Measurements from ENCODE around the gene PIK3C3.

PIK3C3 gene

GRCh38 chr18:41954827-41955613, at the start of gene PIK3C3 (continued):
- TF ChIP-seq SETDB1 (IDR thresholded peaks at IDR 0.05; ENCODE audit: insufficient read length, low read length), result peak; percentile 37
- no peak for TF ChIP-seq ZNF677 (tag by site-specific recombination; IDR thresholded peaks at IDR 0.05)
- TF ChIP-seq ZSCAN23 (tag by site-specific recombination; IDR thresholded peaks at IDR 0.05), result no peak
- no peak for TF ChIP-seq ZNF175 (tag by site-specific recombination; IDR thresholded peaks at IDR 0.05)
- peak; percentile 99 for TF ChIP-seq ZNF2 (tag by site-specific recombination; IDR thresholded peaks at IDR 0.05)
- no peak for TF ChIP-seq ZBTB20 (tag by site-specific recombination; IDR thresholded peaks at IDR 0.05)
- no peak for TF ChIP-seq ZNF707 (tag by site-specific recombination; IDR thresholded peaks at IDR 0.05)
- no peak for TF ChIP-seq ZNF785 (tag by site-specific recombination; IDR thresholded peaks at IDR 0.05)
- peak; percentile 52; the same call in 1 of the 2 replicates for TF ChIP-seq ZNF501 (tag by site-specific recombination; IDR thresholded peaks at IDR 0.05)
- no peak for TF ChIP-seq ZNF548 (tag by site-specific recombination; IDR thresholded peaks at IDR 0.05)
- TF ChIP-seq, protein P1, sequence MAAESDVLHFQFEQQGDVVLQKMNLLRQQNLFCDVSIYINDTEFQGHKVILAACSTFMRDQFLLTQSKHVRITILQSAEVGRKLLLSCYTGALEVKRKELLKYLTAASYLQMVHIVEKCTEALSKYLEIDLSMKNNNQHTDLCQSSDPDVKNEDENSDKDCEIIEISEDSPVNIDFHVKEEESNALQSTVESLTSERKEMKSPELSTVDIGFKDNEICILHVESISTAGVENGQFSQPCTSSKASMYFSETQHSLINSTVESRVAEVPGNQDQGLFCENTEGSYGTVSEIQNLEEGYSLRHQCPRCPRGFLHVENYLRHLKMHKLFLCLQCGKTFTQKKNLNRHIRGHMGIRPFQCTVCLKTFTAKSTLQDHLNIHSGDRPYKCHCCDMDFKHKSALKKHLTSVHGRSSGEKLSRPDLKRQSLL (tag by site-specific recombination; IDR thresholded peaks at IDR 0.05), result no peak
- peak; percentile 60 for TF ChIP-seq SP3 (tag by site-specific recombination; IDR thresholded peaks at IDR 0.05)
- peak; percentile 72 for TF ChIP-seq EGR2 (tag by site-specific recombination; IDR thresholded peaks at IDR 0.05; ENCODE audit: low read depth)
- TF ChIP-seq ZNF174 (tag by site-specific recombination; IDR thresholded peaks at IDR 0.05), result no peak
- no peak for TF ChIP-seq ZNF341 (tag by site-specific recombination; IDR thresholded peaks at IDR 0.05; ENCODE audit: low read depth)
- no peak for TF ChIP-seq OVOL3 (tag by site-specific recombination; IDR thresholded peaks at IDR 0.05)
- no peak for TF ChIP-seq ZNF10 (tag by site-specific recombination; IDR thresholded peaks at IDR 0.05)
- TF ChIP-seq, protein P2, sequence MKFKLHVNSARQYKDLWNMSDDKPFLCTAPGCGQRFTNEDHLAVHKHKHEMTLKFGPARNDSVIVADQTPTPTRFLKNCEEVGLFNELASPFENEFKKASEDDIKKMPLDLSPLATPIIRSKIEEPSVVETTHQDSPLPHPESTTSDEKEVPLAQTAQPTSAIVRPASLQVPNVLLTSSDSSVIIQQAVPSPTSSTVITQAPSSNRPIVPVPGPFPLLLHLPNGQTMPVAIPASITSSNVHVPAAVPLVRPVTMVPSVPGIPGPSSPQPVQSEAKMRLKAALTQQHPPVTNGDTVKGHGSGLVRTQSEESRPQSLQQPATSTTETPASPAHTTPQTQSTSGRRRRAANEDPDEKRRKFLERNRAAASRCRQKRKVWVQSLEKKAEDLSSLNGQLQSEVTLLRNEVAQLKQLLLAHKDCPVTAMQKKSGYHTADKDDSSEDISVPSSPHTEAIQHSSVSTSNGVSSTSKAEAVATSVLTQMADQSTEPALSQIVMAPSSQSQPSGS (tag by site-specific recombination; IDR thresholded peaks at IDR 0.05; ENCODE audit: low read depth), result no peak
- TF ChIP-seq, protein P3, sequence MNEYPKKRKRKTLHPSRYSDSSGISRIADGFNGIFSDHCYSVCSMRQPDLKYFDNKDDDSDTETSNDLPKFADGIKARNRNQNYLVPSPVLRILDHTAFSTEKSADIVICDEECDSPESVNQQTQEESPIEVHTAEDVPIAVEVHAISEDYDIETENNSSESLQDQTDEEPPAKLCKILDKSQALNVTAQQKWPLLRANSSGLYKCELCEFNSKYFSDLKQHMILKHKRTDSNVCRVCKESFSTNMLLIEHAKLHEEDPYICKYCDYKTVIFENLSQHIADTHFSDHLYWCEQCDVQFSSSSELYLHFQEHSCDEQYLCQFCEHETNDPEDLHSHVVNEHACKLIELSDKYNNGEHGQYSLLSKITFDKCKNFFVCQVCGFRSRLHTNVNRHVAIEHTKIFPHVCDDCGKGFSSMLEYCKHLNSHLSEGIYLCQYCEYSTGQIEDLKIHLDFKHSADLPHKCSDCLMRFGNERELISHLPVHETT (tag by site-specific recombination; IDR thresholded peaks at IDR 0.05), result no peak
- TF ChIP-seq, protein P4, sequence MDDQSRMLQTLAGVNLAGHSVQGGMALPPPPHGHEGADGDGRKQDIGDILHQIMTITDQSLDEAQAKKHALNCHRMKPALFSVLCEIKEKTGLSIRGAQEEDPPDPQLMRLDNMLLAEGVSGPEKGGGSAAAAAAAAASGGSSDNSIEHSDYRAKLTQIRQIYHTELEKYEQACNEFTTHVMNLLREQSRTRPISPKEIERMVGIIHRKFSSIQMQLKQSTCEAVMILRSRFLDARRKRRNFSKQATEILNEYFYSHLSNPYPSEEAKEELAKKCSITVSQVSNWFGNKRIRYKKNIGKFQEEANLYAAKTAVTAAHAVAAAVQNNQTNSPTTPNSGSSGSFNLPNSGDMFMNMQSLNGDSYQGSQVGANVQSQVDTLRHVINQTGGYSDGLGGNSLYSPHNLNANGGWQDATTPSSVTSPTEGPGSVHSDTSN (CRISPR knock-in tag; IDR thresholded peaks at IDR 0.05), result no peak
- TF ChIP-seq KLF10 (tag by site-specific recombination; IDR thresholded peaks at IDR 0.05), result no peak
- TF ChIP-seq ZNF114 (tag by site-specific recombination; IDR thresholded peaks at IDR 0.05), result no peak
- TF ChIP-seq KLF16 (tag by site-specific recombination; IDR thresholded peaks at IDR 0.05), result peak; percentile 67
- TF ChIP-seq, protein P5, sequence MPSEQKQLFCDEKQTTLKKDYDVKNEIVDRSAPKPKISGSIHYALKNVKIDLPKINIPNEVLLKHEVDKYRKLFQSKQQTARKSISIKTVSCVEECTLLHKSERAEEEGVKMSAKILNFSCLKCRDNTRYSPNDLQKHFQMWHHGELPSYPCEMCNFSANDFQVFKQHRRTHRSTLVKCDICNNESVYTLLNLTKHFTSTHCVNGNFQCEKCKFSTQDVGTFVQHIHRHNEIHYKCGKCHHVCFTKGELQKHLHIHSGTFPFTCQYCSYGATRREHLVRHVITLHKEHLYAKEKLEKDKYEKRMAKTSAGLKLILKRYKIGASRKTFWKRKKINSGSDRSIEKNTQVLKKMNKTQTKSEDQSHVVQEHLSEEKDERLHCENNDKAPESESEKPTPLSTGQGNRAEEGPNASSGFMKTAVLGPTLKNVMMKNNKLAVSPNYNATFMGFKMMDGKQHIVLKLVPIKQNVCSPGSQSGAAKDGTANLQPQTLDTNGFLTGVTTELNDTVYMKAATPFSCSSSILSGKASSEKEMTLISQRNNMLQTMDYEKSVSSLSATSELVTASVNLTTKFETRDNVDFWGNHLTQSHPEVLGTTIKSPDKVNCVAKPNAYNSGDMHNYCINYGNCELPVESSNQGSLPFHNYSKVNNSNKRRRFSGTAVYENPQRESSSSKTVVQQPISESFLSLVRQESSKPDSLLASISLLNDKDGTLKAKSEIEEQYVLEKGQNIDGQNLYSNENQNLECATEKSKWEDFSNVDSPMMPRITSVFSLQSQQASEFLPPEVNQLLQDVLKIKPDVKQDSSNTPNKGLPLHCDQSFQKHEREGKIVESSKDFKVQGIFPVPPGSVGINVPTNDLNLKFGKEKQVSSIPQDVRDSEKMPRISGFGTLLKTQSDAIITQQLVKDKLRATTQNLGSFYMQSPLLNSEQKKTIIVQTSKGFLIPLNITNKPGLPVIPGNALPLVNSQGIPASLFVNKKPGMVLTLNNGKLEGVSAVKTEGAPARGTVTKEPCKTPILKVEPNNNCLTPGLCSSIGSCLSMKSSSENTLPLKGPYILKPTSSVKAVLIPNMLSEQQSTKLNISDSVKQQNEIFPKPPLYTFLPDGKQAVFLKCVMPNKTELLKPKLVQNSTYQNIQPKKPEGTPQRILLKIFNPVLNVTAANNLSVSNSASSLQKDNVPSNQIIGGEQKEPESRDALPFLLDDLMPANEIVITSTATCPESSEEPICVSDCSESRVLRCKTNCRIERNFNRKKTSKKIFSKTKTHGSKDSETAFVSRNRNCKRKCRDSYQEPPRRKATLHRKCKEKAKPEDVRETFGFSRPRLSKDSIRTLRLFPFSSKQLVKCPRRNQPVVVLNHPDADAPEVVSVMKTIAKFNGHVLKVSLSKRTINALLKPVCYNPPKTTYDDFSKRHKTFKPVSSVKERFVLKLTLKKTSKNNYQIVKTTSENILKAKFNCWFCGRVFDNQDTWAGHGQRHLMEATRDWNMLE (tag by site-specific recombination; conservative IDR thresholded peaks at IDR 0.05; ENCODE audit: low read depth), result peak; percentile 96
- no peak for TF ChIP-seq ZNF555 (tag by site-specific recombination; conservative IDR thresholded peaks at IDR 0.05)
- no peak for TF ChIP-seq ZNF394 (tag by site-specific recombination; IDR thresholded peaks at IDR 0.05; ENCODE audit: borderline replicate concordance)
- peak; percentile 43; the same call in 1 of the 2 replicates for TF ChIP-seq ZNF335 (tag by site-specific recombination; conservative IDR thresholded peaks at IDR 0.05)
- no peak for TF ChIP-seq ZNF155 (tag by site-specific recombination; IDR thresholded peaks at IDR 0.05)
- TF ChIP-seq TCF7L2 (IDR thresholded peaks at IDR 0.05; ENCODE audit: borderline replicate concordance, low read depth, low read length), result no peak
